ENCODE measurements around the gene TAS2R1. TPM values are rescaled to one million over a fixed set of nuclear protein-coding genes. Genes with fewer than 3 reads are reported as not detected.
A peak's percentile ranks its signal among the peaks of the same experiment; 100 is the strongest.

The TAS2R1 gene
- total and polyA plus RNA-seq, 8 donors = 0.13 TPM; not detected in 7

DNA sequence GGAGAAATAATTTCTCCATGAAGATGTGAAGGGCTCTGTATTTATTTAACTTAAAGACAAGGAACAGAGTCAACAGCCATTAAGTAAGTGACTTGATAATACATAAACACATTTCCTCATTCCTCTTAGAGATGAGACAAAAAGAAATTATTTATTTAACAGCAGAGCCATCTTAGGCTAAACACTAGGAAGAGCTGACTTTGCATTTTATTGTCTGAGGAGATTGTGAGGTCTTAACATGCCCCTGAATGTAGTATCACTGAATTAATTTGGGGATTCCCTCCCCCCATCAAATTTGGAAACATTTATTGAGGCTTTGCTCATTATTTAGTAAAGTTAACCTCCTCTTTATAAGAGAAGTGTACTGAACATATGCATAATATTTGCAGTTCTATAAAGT is 35.2 kb downstream of the TAS2R1 start:
- ATAC-seq (no peak), DNase-seq (no peak)
- no peaks in the 10 kb centered on the region for H3K4me1 ChIP-seq
- no peak overlapping the region for H3K27ac ChIP-seq
- H3K36me3 ChIP-seq = no peaks in the 10 kb centered on the region
- no peak overlapping the region for H3K4me3 ChIP-seq
- TF ChIP-seq, protein P1, sequence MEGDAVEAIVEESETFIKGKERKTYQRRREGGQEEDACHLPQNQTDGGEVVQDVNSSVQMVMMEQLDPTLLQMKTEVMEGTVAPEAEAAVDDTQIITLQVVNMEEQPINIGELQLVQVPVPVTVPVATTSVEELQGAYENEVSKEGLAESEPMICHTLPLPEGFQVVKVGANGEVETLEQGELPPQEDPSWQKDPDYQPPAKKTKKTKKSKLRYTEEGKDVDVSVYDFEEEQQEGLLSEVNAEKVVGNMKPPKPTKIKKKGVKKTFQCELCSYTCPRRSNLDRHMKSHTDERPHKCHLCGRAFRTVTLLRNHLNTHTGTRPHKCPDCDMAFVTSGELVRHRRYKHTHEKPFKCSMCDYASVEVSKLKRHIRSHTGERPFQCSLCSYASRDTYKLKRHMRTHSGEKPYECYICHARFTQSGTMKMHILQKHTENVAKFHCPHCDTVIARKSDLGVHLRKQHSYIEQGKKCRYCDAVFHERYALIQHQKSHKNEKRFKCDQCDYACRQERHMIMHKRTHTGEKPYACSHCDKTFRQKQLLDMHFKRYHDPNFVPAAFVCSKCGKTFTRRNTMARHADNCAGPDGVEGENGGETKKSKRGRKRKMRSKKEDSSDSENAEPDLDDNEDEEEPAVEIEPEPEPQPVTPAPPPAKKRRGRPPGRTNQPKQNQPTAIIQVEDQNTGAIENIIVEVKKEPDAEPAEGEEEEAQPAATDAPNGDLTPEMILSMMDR (IDR thresholded peaks at IDR 0.05) = no peak
- intact Hi-C loops (cut with DNase I) = no loop called here
- H3K27me3 ChIP-seq = no peaks in the 10 kb centered on the region
- H3K9me3 ChIP-seq = no peaks in the 10 kb centered on the region

DNA sequence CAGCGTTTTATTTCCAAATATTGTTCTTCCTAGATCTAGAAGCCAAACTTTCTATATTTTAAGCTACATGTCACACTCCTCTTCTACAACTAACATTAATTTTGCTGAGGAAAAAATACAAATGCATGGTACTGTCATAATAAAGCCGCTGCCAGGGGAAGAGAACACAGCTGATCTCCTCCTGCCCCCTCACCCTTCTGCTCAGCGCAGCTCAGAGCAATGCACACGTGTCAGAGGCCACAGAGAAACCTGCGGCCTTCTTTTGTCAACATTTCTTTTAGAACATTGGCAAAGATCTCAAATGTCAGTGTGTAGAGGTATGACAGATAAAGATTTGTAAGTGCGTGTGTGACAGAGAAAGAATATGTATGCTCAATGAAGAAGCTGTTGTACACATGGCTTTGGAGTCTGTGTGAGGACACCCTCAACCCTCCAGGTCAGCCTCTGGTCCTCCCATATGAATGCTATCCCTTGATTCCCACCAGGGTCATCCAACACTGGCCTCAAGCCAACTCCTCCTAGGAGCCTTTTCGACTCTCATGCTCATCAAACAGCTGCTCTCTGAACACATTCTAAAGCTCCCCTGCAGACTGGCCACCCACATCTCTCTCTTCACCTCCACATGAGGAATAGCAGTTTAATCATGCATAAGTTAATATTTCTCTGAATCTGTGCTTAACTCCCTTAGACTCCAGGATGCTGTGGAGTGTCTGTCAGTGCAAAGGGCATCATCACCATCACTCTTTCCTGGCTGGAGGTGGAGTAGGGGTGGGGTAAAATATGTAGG is 40.9 kb downstream of the TAS2R1 start:
- no peaks in the 10 kb centered on the region for H3K27me3 ChIP-seq
- no peaks in the 10 kb centered on the region for H3K4me1 ChIP-seq
- H3K4me3 ChIP-seq = no peak overlapping the region
- intact Hi-C loops (cut with DNase I) = no loop called here
- TF ChIP-seq, protein P1 (IDR thresholded peaks at IDR 0.05) = no peak
- DNase-seq (no peak), ATAC-seq (no peak)
- H3K27ac ChIP-seq = no peak overlapping the region
- peaks cover 0 to 7% of the 10 kb centered on the region in 2 donors for H3K9me3 ChIP-seq
- H3K36me3 ChIP-seq = no peaks in the 10 kb centered on the region

DNA sequence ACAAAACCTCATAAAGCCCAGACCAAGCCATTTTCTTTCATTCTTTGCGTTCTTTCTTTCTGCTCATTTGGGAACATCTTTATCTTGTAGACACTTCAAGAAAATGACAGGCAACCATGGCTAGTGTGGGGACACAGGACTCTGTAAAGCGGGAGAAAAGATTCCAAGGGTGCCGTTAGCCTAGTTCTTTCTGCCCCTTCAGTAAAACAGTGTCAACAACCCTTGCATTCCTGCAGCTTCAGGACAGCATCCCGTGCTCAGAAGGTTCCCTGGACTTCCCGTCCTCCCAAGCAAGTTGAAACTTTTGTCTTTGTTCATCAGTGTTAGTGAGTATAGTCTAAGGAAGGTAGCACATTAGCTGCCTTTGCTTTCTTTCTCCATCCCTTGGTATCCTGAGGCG is 41.9 kb downstream of the TAS2R1 start:
- ATAC-seq = no peak
- no peaks in the 10 kb centered on the region for H3K4me1 ChIP-seq
- no peak for DNase-seq
- no peaks in the 10 kb centered on the region for H3K36me3 ChIP-seq
- peaks cover 0 to 7% of the 10 kb centered on the region in 2 donors for H3K9me3 ChIP-seq
- H3K27ac ChIP-seq = no peak overlapping the region
- no peaks in the 10 kb centered on the region for H3K27me3 ChIP-seq
- intact Hi-C loops (cut with DNase I) = no loop called here
- no peak overlapping the region for H3K4me3 ChIP-seq
- TF ChIP-seq, protein P1 (IDR thresholded peaks at IDR 0.05) = no peak

DNA sequence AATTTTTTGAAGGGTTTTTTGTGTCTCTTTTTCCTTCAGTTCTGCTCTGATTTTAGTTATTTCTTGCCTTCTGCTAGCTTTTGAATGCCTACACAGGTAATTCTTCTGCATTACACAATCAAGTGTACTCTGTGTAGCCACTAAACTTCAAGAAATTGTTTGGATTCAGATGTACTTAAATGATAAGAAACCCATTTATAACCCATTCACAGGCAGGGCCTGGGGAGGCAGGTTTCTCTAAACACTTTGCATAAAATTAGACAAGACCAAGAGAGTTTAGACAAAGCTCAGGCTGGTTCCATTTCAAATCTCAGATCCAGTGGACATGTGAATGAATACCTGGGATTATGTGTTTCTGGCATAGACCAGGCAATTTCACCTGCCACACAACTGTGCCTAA is 43.0 kb downstream of the TAS2R1 start:
- H3K27me3 ChIP-seq = no peaks in the 10 kb centered on the region
- H3K36me3 ChIP-seq = no peaks in the 10 kb centered on the region
- H3K4me3 ChIP-seq = no peak overlapping the region
- H3K4me1 ChIP-seq = no peaks in the 10 kb centered on the region
- H3K27ac ChIP-seq = no peak overlapping the region
- intact Hi-C loops (cut with DNase I) = no loop called here
- DNase-seq = peak in 1 of 4 donors; percentile 40
- peak; percentile 98 for ATAC-seq
- TF ChIP-seq, protein P1 (IDR thresholded peaks at IDR 0.05) = no peak
- H3K9me3 ChIP-seq = peaks cover 0 to 7% of the 10 kb centered on the region in 2 donors

DNA sequence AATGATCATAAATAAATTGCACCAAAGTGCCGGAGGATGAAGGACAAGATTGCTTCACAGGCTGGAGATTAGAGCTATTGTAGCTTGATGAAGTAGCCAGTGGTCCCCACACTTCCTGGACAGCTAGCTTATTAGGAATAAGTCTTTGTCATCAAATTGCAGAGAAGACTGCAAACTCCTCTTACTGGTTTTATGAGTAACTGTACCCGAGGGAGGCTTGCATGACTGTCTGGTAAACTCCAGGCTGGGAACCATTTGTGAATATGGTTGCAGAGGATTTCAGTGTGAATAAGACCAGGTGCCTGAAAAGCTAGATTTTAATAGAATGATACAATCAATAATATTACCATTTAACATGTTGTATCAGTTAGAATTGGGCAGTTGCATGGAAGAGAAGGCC is 47.7 kb downstream of the TAS2R1 start:
- intact Hi-C loops (cut with DNase I) = no loop called here
- Histone ChIP-seq H3K9me3 (peaks cover 0 to 11% of the 10 kb centered on the region in 2 donors), H3K27me3 (no peaks in the 10 kb centered on the region), H3K36me3 (no peaks in the 10 kb centered on the region), H3K27ac (no peak overlapping the region), H3K4me1 (no peaks in the 10 kb centered on the region), H3K4me3 (no peak overlapping the region)
- no peak for DNase-seq
- ATAC-seq = no peak
- TF ChIP-seq, protein P1 (IDR thresholded peaks at IDR 0.05) = no peak

Other genes starting within 250 kb of the TAS2R1 start
- 10 to 100 TPM; 18.2 to 29.5 TPM for gene SEMA5A, start 84.3 kb downstream of the TAS2R1 start, total RNA-seq
- gene SEMA5A, start 84.3 kb downstream of the TAS2R1 start, polyA plus RNA-seq (ENCODE audit: insufficient read length in 6 of 6) = 10 to 100 TPM; 18.7 to 27.4 (median 20.8) TPM

Data from left lung (tissue), 10 donors.